K562 (cell line): Measurements from ENCODE around the gene HAAO. TPM values are rescaled to one million over a fixed set of nuclear protein-coding genes. Genes with fewer than 3 reads are reported as not detected.
A peak's percentile ranks its signal among the peaks of the same experiment; 100 is the strongest.

Experiments used
- EHMT2 ChIP-seq: fragments of 450-650 bp; IDR thresholded peaks from 2 replicates; pipeline ENCODE4 v1.6.1; 2018; ENCODE audit warnings: antibody characterized with exemption
- REST ChIP-seq, 2 experiments: fragments of 450-650 bp; formaldehyde crosslinking in 1 of 2; IDR thresholded peaks; 2 replicates each; pipeline versions ENCODE4 v1.4.0 to v1.6.1; 2014 to 2020; ENCODE audit warnings: mild to moderate bottlenecking in 2 of 2, borderline replicate concordance in 1 of 2, low read depth in 1 of 2
- ZNF224 ChIP-seq: sonication (generic); formaldehyde crosslinking; IDR thresholded peaks from 2 replicates; pipeline ENCODE4 v1.8.0; 2022; ENCODE audit warnings: mild to moderate bottlenecking, missing genetic modification reagents
- polyA plus RNA-seq, 8 experiments: library from polyadenylated mRNA; depleted of rRNA in 4 of 8; stranded (reverse) in 5 of 8; unstranded in 3 of 8; fragments of >200 nt; fragmentation: Nextera tagmentation in 2 of 8; fragmentation: Illumina TruSeq in 1 of 8; extraction: Ambion mirVana in 2 of 8; extraction: Trizol in 1 of 8; gene quantifications; 2 replicates each; pipeline versions ENCODE4 v1.2.1 to v1.2.3, GENCODE V29; 2011 to 2014; ENCODE audit warnings: inconsistent platforms in 1 of 8, missing spikeins in 1 of 8
- total RNA-seq, 7 experiments: library from RNA; depleted of rRNA in 6 of 7; stranded (reverse); fragments of >200 nt in 6 of 7; fragmentation: Illumina TruSeq in 2 of 7; extraction: Trizol in 2 of 7; gene quantifications; 2 replicates each; pipeline versions ENCODE4 v1.2.1 to v1.2.3, GENCODE V29; 2011 to 2021; ENCODE audit warnings: low replicate concordance in 1 of 7

HAAO gene
- total and polyA plus RNA-seq, 9 of the 15 experiments (the other 6 are each of a cell fraction or from before 2014, with no cell fraction given) = not detected

- peak; percentile 72 for TF ChIP-seq REST (IDR thresholded peaks at IDR 0.05; ENCODE audit: borderline replicate concordance)
- TF ChIP-seq REST (CRISPR knock-in tag; IDR thresholded peaks at IDR 0.05; ENCODE audit: low read depth) = no peak
- no peak for TF ChIP-seq ZNF224 (CRISPR knock-in tag)
- peak; percentile 63; the same call in 1 of the 2 replicates for TF ChIP-seq EHMT2
These were observed 43.5 kb downstream of the HAAO start (continued) for GRCh38 chr2:42748840-42749239.
